ENCODE results near the gene CMSS1.

CMSS1 gene

DNA sequence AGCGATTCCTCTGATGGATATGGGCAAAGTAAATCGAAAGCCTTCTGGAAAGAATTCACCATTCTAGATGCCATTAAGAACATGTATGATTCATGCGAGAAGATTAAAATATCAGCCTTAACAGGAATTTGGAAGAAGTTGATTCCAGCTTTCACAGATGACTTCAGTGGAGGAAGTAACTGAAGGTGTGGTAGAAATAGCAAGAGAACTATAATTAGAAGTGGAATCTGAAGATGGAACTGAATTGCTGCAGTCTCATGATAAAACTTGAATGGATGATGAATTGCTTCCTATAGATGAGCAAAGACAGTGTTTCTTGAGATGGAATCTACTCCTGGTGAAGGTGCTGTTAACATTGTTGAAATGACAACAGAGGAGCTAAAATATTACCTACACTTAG, 413.0 kb downstream of the CMSS1 start:
- no peak for DNase-seq (ENCODE audit: low spot score)

Data from LoVo (cell line).